NT2/D1 (cell line): Measurements from ENCODE around the gene LSG1.

ENCODE experiments used
- DNase-seq: peaks from one replicate; pipeline ENCODE4 v3.0.0-alpha.2; 2011; ENCODE audit warnings: low read depth, low spot score
- H3K27me3 ChIP-seq: 2 replicates; pipeline ENCODE4 v1.6.0; 2011; ENCODE audit warnings: mild to moderate bottlenecking; ENCODE audit not compliant: insufficient read length, insufficient read depth
- H3K36me3 ChIP-seq: 2 replicates; pipeline ENCODE4 v1.6.1; 2011; ENCODE audit warnings: mild to moderate bottlenecking, low read length, mixed read lengths; ENCODE audit not compliant: insufficient read depth, insufficient read length
- H3K4me1 ChIP-seq: 2 replicates; pipeline ENCODE4 v1.5.1; 2011; ENCODE audit not compliant: insufficient read depth, insufficient read length
- H3K4me3 ChIP-seq: 2 replicates; pipeline ENCODE4 v1.5.1; 2011; ENCODE audit warnings: low read depth; ENCODE audit not compliant: insufficient read length
- H3K9ac ChIP-seq: 2 replicates; pipeline ENCODE4 v1.6.0; 2011; ENCODE audit warnings: low read depth; ENCODE audit not compliant: insufficient read length
- H3K9me3 ChIP-seq: 2 replicates; pipeline ENCODE4 v1.5.1; 2011; ENCODE audit warnings: mild to moderate bottlenecking, low read length; ENCODE audit not compliant: insufficient read depth
- SUZ12 ChIP-seq: IDR thresholded peaks from 2 replicates; pipeline ENCODE4 v1.6.1; 2011; ENCODE audit not compliant: insufficient read length, insufficient read depth; ENCODE audit errors: extremely low read depth
- YY1 ChIP-seq: IDR thresholded peaks from 2 replicates; pipeline ENCODE4 v1.6.1; 2011; ENCODE audit not compliant: insufficient read length, insufficient read depth
- ZNF274 ChIP-seq: IDR thresholded peaks from 2 replicates; pipeline ENCODE4 v1.6.1; 2011; ENCODE audit warnings: mild to moderate bottlenecking, low read depth, low read length

LSG1 gene

DNA sequence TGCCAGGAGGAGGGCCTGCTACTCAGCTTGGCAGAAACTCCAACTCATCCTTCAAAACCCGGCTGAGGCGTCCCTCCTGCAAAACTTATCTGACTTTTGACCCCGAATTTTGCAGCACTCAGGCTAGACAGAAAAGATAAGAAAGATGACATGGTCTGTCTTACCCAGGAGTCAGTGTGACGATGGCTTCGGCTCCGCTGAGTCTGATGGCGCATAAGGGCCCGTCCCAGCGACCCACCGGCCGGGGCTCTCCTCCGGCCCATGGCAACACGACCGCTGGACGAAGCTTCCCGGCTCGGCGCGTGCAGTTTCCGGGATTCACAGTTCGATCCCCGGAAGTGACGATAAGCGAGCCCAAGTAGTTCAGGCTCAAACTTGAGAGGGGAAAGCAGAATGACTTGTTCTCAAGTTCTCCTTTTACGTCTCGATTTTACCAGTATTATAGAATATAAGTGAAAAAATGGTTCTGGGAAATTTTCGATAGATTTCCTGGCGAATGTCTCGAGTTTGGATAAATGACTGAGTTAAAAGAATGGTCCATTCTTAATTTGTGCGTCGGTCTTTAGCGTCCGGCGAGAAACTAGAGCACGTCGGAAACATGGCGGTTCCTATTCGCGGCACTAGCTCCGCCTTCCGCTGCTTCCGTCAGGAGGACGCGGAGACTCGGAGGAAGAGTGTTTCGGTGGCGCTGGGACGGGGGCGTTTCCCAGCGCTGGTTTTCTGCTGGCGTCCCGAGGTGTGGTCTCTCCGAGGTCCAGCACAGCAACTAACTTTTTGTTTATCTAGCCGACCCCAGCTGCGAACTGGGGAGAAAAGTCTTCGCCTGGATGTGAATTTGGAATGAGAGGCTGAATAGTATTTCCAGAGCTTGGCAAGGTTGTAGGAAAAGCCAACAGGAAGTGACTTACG is at the start of gene LSG1:
Gene LSG1 (minus strand): TSS at position 292 of the 909 bp plus-strand sequence. CDS start 29 bp downstream, at position 263.
- H3K36me3 ChIP-seq: peaks cover 33% of the 10 kb centered on the region
- H3K9ac ChIP-seq: peak within 1 kb of the TSS; percentile 91
- peak within 1 kb of the TSS; percentile 82 for H3K4me3 ChIP-seq
- TF ChIP-seq SUZ12 (no peak), ZNF274 (no peak), YY1 (peak; percentile 77)
- peaks cover 7% of the 10 kb centered on the region for H3K27me3 ChIP-seq
- DNase-seq: peak; percentile 95
- no peaks in the 10 kb centered on the region for H3K9me3 ChIP-seq
- H3K4me1 ChIP-seq: no peaks in the 10 kb centered on the region

DNA sequence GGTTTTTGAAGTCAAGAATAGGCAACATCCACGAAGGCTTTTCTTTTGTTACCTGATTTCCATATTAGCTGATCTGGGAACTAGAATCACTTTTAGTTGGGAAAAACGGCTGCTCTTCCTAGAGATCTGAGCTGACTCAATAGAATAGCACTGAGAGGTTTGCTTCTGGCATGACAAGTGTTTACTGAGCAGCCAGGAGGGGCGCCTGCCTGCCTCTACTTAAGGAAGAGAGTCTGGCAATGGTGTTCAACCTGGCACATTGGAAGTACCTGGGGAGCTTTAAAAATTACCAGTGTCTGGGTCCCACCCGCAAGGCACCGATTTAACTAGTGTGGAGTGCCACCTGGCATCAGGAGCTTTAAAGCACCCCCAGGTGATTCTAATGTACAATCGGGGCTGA is 48.1 kb upstream of the LSG1 start:
- no peaks in the 10 kb centered on the region for H3K4me1 ChIP-seq
- no peaks in the 10 kb centered on the region for H3K9me3 ChIP-seq
- H3K36me3 ChIP-seq: no peaks in the 10 kb centered on the region
- no peak overlapping the region for H3K4me3 ChIP-seq
- TF ChIP-seq SUZ12: no peak
- no peak for TF ChIP-seq ZNF274
- no peak for TF ChIP-seq YY1
- H3K27me3 ChIP-seq: no peaks in the 10 kb centered on the region
- no peak for DNase-seq
- no peak overlapping the region for H3K9ac ChIP-seq

DNA sequence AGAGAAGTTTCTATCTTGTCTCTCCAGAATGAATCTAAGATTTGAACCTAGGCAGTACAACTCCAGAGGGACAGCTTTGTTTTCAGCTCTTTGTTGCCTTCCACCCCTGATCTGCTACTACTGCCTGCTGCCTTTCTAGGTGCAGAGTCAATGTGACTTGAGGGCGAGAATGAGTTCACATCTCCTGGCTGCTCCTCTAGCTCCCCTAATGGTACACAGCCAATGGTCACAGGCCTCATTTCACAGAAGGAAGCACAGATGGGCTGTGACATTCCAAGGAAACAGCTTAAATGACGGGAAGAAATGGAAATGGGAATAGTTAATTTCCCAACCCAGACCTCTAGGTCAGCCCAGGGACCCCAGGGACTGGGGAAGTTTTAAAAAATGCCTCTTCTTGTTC is 46.1 kb upstream of the LSG1 start:
- Histone ChIP-seq H3K9me3 (no peaks in the 10 kb centered on the region), H3K9ac (no peak overlapping the region), H3K4me3 (no peak overlapping the region), H3K36me3 (no peaks in the 10 kb centered on the region), H3K4me1 (no peaks in the 10 kb centered on the region), H3K27me3 (no peaks in the 10 kb centered on the region)
- TF ChIP-seq YY1: no peak
- TF ChIP-seq ZNF274: no peak
- TF ChIP-seq SUZ12: no peak
- no peak for DNase-seq

DNA sequence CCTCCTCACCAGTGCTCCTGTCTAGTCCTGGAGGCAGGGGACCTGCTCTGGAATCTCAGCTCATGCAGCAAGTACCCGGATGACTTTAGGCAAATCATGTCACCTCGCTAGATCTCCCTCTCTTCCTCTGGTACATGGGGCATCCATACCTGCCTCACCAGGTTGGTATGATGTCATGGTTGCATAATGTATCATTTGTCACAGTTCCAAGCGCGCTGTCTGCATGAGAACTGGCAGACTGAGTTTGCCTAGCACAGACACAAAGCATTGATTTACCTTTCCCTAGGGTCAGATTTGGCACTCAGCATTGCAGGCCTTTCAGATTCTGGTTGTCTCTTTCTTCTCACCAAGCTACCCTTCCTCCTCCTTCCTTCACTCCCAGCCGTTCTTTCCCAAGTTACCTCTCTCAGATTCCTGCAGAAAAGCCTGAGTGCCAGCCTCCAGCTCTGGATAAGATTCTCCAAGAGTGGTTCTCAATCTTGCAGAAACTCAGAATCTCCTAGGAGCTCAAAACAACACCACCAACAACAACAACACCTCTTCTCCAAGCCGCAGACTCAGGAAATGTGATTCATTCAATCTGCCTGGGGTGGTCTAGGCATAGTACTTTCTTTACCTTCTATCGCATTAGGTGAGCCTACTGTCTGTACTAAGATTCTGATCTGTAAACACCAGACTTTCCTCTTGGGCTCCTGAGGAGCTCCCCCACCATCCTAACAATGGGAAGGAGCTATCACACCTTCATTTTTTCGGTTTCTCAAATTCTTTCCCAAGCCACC is 43.2 kb upstream of the LSG1 start:
- no peak for DNase-seq
- Histone ChIP-seq H3K36me3 (no peaks in the 10 kb centered on the region), H3K4me1 (no peaks in the 10 kb centered on the region), H3K9ac (no peak overlapping the region), H3K27me3 (no peaks in the 10 kb centered on the region), H3K9me3 (no peaks in the 10 kb centered on the region), H3K4me3 (no peak overlapping the region)
- no peak for TF ChIP-seq ZNF274
- TF ChIP-seq SUZ12: no peak
- no peak for TF ChIP-seq YY1

DNA sequence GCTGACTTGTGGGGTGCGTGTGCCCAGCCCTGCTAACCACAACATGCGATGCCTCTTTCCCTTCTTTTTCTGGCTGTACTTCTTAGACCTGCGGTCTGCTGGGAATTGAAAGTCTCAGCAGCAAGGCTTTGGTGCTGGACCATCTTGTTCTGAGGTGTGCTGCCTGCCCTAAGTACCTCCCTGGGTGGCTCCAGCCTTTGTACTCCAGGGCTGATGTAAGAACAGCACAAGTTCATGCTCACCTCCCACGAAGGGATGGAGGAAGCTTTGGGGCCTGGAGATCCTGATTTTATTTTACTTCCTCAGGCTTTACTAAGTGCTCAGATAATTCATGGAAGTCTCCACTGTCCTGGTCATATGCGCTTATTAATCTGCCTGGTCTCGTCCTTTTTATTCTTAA is 42.6 kb upstream of the LSG1 start:
- DNase-seq: no peak
- H3K4me1 ChIP-seq: no peaks in the 10 kb centered on the region
- TF ChIP-seq SUZ12: no peak
- TF ChIP-seq ZNF274: no peak
- no peak for TF ChIP-seq YY1
- no peaks in the 10 kb centered on the region for H3K27me3 ChIP-seq
- H3K9ac ChIP-seq: no peak overlapping the region
- H3K4me3 ChIP-seq: no peak overlapping the region
- no peaks in the 10 kb centered on the region for H3K9me3 ChIP-seq
- H3K36me3 ChIP-seq: no peaks in the 10 kb centered on the region

DNA sequence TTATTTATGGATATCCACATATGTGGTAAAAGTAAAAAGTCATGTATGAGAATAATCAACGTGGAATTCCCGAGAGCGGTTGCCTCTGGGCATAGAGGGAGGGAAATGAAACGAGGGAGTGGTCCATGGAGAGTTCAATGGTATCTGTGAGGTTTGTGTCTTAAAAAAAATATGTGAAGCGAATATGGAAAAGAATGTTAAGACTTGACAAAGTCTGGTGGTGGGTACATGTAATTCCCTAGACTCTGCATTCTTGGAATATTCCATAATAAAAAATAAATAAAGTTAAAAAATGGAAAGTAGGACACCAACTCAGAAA is 42.1 kb upstream of the LSG1 start:
- DNase-seq: no peak
- Histone ChIP-seq H3K9me3 (no peaks in the 10 kb centered on the region), H3K9ac (no peak overlapping the region), H3K36me3 (no peaks in the 10 kb centered on the region), H3K4me1 (no peaks in the 10 kb centered on the region), H3K27me3 (no peaks in the 10 kb centered on the region), H3K4me3 (no peak overlapping the region)
- TF ChIP-seq YY1 (no peak), SUZ12 (no peak), ZNF274 (no peak)

DNA sequence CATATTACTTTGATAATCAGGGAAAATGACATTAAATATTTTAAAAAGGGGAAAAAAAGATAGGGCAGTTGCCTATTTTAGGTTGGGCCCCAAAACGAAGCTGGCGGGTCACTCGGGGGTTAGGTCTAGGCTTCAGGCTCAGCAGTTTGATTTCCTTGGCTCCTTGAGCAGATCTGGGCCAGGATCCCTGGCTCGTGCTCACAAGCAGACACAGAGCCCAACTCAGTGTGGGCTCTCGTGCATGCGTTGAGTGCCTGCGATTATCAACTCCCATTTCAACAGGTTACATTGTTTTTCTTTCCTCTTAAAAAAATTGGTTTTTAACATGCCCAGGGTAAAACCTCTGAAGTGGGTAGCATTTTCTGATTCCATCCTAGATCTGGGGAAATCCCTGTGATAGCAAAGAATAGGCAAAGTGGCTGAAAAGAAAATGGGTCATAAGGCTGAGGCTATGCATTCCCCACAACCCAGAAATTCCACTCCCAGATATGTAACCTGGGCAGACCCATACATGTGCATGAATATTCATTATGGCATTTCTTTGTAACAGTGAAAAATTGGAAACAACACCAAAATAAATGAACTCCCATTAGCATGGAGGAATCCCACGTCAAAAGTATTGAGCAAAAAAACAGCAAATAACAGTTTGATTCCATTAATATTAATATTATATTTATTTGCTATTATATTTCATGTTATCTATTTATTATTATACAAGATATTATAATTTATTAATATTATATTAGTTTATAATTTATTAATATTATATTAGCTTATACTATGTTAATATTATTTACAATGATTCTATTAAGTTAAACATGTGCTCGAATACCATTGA is 41.5 kb upstream of the LSG1 start:
- Histone ChIP-seq H3K27me3 (no peaks in the 10 kb centered on the region), H3K4me3 (no peak overlapping the region), H3K9me3 (no peaks in the 10 kb centered on the region), H3K9ac (no peak overlapping the region), H3K4me1 (no peaks in the 10 kb centered on the region), H3K36me3 (no peaks in the 10 kb centered on the region)
- no peak for DNase-seq
- no peak for TF ChIP-seq SUZ12
